HG03432 (cell line): Measurements from ENCODE around the gene BICDL1.
"Not testable (repeated sequence)": the region's sequence is repeated elsewhere in the genome, so short reads cannot be mapped to it uniquely, and the experiment has no call there.

Source experiments
- ATAC-seq: cut with Tn5 transposase; IDR thresholded peaks from one replicate; pipeline ENCODE4 v1.9.1; 2021; ENCODE audit warnings: mild to moderate bottlenecking, moderate library complexity; ENCODE audit not compliant: unreplicated experiment

BICDL1 gene

GRCh38 chr12:119998471-119999245, 9.6 kb downstream of the BICDL1 start:
- ATAC-seq = no peak

- no peak for ATAC-seq
Measured at GRCh38 chr12:120000556-120000955, 11.5 kb downstream of the BICDL1 start.

GRCh38 chr12:120006258-120006975, 17.4 kb downstream of the BICDL1 start:
- no peak for ATAC-seq

- no peak for ATAC-seq
Measured at GRCh38 chr12:120007272-120007671, 18.2 kb downstream of the BICDL1 start.

GRCh38 chr12:120010661-120011230, 21.7 kb downstream of the BICDL1 start:
- no peak for ATAC-seq

GRCh38 chr12:120012067-120012621, 23.1 kb downstream of the BICDL1 start:
- ATAC-seq = peak; percentile 87

- ATAC-seq = peak; percentile 71
Measured at GRCh38 chr12:120013659-120014380, 24.8 kb downstream of the BICDL1 start.

- not testable (repeated sequence) for ATAC-seq
Measured at GRCh38 chr12:120014381-120014735, 25.3 kb downstream of the BICDL1 start.

GRCh38 chr12:120015313-120015712, 26.3 kb downstream of the BICDL1 start:
- ATAC-seq = no peak

GRCh38 chr12:120016199-120016598, 27.2 kb downstream of the BICDL1 start:
- not testable (repeated sequence) for ATAC-seq

GRCh38 chr12:120019197-120019596, 30.2 kb downstream of the BICDL1 start:
- ATAC-seq = no peak

- no peak for ATAC-seq
Measured at GRCh38 chr12:120019938-120020337, 30.9 kb downstream of the BICDL1 start.

GRCh38 chr12:120024193-120024592, 35.2 kb downstream of the BICDL1 start:
- no peak for ATAC-seq

GRCh38 chr12:120025640-120026039, 36.6 kb downstream of the BICDL1 start:
- ATAC-seq = no peak

- no peak for ATAC-seq
Measured at GRCh38 chr12:120032242-120032641, 43.2 kb downstream of the BICDL1 start.

GRCh38 chr12:120037851-120038250, 48.8 kb downstream of the BICDL1 start:
- ATAC-seq = no peak

- no peak for ATAC-seq
Measured at GRCh38 chr12:120039711-120040110, 50.7 kb downstream of the BICDL1 start.

GRCh38 chr12:120041386-120042231, 52.6 kb downstream of the BICDL1 start:
- no peak for ATAC-seq

GRCh38 chr12:120045367-120045766, 56.3 kb downstream of the BICDL1 start:
- ATAC-seq = not testable (repeated sequence)

- ATAC-seq = no peak
Measured at GRCh38 chr12:120047072-120047471, 58.0 kb downstream of the BICDL1 start.
